H54 (cell line): Measurements from ENCODE around the gene FGF14.

Source experiments
- DNase-seq: peaks from one replicate; pipeline ENCODE4 v3.0.0; 2011; ENCODE audit warnings: low spot score, mixed read lengths; ENCODE audit not compliant: insufficient read length
- FAIRE-seq: peaks from 3 replicates; lab custom pipeline; 2011; peaks lifted over from hg19 to GRCh38; lab: Jason Lieb, UNC
- POLR2A ChIP-seq: IDR thresholded peaks from 2 replicates; pipeline ENCODE4 v1.6.1; 2011; ENCODE audit warnings: low read depth, mild to moderate bottlenecking, low read length

The FGF14 gene

DNA sequence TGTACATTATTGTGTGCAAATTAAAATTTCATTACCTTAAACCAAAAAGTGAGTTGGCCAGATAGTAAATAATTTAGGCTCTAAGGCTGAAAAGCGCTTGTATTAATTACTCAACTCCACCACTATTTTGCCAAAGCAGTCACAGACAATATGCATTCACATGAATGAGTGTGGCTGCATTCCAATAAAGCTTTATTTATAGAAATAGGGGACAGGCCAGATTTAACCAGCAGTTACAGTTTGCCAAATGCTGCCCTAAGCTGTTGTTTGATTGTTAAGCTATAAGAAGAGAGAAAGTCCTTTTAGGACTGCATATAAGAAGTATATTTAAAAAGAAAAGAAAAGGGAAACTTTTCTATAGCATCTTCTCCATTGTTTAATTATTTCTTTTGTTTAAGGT lies 606.8 kb downstream of the FGF14 start:
- DNase-seq, result no peak
- no peak for TF ChIP-seq POLR2A
- FAIRE-seq, result no peak

- FAIRE-seq (peak; percentile 74), DNase-seq (no peak)
- TF ChIP-seq POLR2A, result no peak
Observed at GRCh38 chr13:101792189-101792588, 609.7 kb downstream of the FGF14 start.

DNA sequence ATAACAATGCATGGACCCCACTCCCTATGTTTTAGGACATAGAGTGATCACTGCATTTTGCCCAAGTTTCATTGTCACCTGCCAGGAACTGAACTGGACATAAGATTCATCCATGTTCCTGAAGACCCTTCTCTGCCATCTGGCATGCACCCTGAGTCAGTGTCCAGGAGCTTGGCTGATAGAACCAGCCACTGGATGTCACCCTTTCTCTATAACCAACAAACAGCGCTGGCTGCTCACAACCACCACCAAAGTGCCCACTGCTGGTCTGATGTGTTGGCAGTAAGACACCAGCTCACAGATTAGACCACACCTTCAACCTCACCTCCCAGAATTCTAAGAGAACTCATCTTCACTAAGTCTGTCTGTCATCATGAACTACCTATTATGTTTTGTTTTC lies 616.0 kb downstream of the FGF14 start:
- TF ChIP-seq POLR2A, result no peak
- peak; percentile 97 for FAIRE-seq
- peak; percentile 40 for DNase-seq

DNA sequence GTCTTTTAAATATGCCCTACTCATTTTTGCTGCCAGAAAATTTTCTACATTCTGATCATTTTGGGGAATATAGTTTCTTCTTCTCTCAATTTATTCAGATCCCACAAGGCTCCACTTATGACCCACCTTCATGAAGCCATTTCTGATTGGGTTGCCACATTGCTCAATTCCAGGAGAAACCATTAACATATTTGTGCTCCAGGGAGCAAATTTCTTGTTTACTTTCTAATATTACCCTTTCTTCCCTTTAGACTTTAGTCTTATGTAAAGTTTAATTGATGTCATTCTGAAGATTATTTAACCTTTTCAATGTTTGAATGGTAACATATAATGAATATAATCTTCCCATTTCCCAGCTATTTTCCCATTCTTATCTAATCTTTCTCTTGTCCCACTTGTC lies 617.5 kb downstream of the FGF14 start:
- FAIRE-seq, result no peak
- DNase-seq, result no peak
- TF ChIP-seq POLR2A, result no peak

DNA sequence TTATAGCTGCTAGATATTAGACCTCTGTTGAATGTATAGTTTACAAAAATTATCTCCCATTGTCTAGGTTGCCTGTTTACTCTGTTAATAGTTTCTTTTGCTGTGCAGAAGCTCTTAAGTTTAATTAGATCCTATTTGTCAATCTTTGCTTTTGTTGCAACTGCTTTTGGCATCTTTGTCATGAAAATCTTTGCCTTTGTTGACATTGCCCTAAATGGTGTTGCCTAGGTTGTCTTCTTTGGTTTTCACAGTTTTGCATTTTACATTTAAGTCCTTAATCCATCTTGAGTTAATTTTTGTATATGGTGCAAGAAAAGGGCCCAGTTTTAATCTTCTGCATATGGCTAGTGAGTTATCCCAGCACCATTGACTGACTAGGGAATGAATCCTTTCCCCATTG lies 618.3 kb downstream of the FGF14 start:
- no peak for FAIRE-seq
- no peak for DNase-seq
- TF ChIP-seq POLR2A, result no peak

DNA sequence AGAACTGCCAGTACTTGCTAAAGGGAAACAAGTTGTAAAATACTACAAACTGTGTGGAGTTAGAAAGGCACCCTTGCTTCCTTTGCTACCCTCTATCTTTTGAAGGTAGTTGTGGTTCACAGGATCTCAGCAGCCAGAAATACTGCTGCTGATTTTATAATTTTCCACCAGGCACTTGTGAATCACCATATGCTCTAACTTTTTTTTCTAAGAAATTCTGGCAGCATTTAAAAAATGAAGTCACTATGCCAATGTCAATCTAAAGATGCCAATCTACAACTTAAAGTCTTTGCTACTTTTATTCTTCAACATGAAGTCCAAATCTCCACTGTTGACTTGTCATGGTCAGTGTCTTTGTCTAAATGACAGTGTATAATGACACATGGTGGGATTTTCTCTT lies 621.6 kb downstream of the FGF14 start:
- DNase-seq, result no peak
- no peak for FAIRE-seq
- TF ChIP-seq POLR2A, result no peak

DNA sequence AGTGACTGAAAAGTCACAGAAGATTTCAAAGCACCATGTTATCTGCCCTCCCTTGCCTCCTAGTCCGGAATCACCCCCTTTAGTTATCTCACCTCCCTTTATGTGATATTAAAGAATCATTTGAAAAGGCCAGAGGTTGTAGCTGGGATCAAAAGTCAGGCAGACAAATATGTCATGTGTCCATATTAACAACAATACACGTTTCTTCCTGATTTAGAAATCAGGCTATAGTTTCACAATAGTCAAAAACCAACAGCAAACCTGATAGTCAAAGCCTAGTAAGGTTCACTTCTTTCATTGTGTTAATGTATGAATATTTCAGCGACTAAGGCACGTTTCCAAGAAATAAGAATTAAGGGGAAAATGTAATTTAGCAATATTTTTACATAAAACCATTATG lies 622.7 kb downstream of the FGF14 start:
- FAIRE-seq (peak; percentile 77), DNase-seq (no peak)
- TF ChIP-seq POLR2A, result no peak

- no peak for TF ChIP-seq POLR2A
- FAIRE-seq (no peak), DNase-seq (no peak)
Observed at GRCh38 chr13:101775267-101775666, 626.6 kb downstream of the FGF14 start.

DNA sequence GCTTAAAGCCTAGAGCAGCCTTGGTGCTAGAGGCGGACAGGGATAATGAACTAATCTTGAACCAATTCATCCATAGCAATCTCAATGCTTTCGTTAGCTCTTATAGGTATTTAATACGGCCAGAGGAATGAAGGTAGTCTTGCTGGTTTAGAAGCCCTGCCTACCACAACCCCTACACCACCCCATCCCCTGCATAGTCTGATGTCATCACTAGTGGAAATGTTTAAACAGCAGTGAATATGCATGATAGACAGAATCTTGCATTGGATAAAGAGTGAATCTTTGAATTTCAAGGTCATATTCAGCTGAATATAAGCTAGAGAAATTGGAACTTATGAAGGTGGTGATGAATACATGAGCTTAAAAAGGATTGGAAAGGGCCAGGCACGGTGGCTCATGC lies 627.5 kb downstream of the FGF14 start:
- FAIRE-seq (no peak), DNase-seq (no peak)
- no peak for TF ChIP-seq POLR2A

DNA sequence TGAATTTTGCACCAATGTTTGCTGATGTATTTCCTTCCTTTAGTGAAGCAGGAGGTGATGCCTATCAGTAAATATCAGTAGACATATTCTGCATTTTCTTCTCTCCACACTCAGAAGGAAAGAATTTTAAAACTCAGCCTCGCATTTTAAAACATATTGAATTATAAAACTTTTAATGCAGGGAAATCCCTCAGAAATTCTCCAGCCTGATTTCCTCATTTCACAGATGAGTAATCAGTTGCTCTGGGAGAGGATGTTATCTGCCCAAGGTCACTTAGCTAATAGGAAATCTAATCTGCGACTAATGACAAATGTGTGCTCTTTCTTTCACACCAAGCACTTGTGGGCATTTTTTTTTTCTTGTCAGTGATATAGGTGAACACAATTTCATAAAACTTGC lies 628.8 kb downstream of the FGF14 start:
- FAIRE-seq (peak; percentile 23), DNase-seq (no peak)
- TF ChIP-seq POLR2A, result no peak

GRCh38 chr13:101767131-101767530 lies 634.7 kb downstream of the FGF14 start:
- no peak for FAIRE-seq
- DNase-seq, result no peak
- no peak for TF ChIP-seq POLR2A

DNA sequence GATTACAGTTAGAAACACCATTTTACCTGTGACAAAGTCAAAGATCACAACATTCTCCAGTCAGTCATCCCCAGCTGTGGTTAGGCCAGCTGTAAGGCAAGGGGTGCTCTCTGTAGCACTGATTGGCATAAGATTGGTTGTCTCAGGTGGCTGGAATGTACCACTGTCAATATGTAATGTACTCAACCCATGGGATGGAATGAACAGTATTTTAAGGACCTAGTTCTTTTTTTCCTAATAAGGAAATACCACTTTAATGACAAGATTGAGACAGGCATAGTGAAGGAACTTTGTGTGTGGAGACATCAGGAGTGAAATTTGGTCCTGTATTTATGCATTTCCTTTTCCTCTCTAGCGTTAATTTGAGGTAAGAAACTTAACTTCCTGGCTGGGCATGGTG lies 638.7 kb downstream of the FGF14 start:
- DNase-seq (no peak), FAIRE-seq (no peak)
- no peak for TF ChIP-seq POLR2A

GRCh38 chr13:101757446-101758039 lies 644.3 kb downstream of the FGF14 start:
- TF ChIP-seq POLR2A, result no peak
- FAIRE-seq, result peak; percentile 99
- DNase-seq, result peak; percentile 53

DNA sequence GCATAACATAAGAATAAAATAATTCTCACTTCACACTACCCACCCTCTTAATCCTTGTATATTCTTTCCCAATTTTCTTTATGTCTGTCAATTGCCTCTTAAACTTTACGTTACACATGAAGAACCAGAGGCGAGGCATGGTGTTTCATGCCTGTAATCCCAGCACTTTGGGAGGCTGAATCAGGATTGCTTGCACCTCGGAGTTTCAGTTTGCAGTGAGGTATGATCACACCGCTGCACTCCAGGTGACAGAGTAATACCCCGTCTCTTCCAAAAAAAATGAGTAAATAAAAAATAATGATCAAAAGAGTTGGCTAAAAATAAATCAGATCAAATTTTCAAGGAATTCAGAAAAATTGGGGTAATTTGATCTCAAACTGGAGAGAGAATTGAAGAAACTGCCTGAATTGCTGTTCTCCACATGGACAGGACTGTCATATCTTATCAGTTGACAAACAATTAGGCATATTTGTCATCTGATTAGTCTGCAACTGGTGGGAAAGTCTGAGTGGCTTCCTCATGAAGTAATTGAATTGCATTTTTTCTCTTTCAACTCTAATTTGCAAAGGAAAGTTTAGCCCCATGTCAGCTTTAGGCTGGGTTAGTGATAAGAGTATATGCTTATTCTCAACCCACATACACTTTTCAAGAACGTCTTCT lies 646.5 kb downstream of the FGF14 start:
- no peak for DNase-seq
- peak; percentile 20 for FAIRE-seq
- no peak for TF ChIP-seq POLR2A

DNA sequence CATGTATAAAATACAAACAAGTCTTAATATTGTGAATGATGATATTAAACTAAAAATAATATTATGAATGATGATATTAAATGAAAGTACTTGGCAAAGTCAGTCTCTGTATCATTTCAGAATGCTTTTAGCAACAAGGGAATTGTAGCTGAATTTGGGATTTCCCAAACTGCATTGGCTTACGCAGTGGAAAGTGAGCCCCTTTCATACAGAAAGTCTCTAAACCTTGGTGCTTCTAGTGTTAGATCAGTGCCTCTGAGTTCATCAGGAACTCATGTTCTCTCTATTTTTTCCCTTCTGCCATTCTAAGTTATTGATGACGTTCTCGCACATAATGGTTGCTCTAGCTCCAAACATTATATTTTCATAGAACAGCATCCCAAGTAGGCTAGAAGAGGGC lies 649.4 kb downstream of the FGF14 start:
- DNase-seq (no peak), FAIRE-seq (peak; percentile 90)
- TF ChIP-seq POLR2A, result no peak
